Neural cell (in vitro differentiated cells): ENCODE results near the gene GALNT12. TPM values are rescaled to one million over a fixed set of nuclear protein-coding genes. Genes with fewer than 3 reads are reported as not detected.

ENCODE experiments used
- H2AFZ ChIP-seq: fragments of 200-600, 300-800 bp; sonication (generic), shearing (Covaris generic); 2 replicates; pipeline ENCODE4 v1.6.0; 2014; ENCODE audit warnings: low read depth, mild to moderate bottlenecking, antibody characterized with exemption, low read length, moderate library complexity
- H3F3A ChIP-seq: fragments of 200-600 bp; shearing (Covaris generic); 2 replicates; pipeline ENCODE4 v1.6.1; 2016; ENCODE audit warnings: mild to moderate bottlenecking, moderate library complexity, mixed read lengths, antibody characterized with exemption, low read length; ENCODE audit not compliant: insufficient read depth, poor library complexity, severe bottlenecking
- H3K27ac ChIP-seq: fragments of 200-600, 300-800 bp; sonication (generic), shearing (Covaris generic); 2 replicates; pipeline ENCODE4 v1.5.1; 2014; ENCODE audit warnings: mild to moderate bottlenecking, low read length, moderate library complexity
- H3K27me3 ChIP-seq: fragments of 300-800, 200-600 bp; sonication (generic), shearing (Covaris generic); 2 replicates; pipeline ENCODE4 v1.6.0; 2014; ENCODE audit warnings: mild to moderate bottlenecking, low read depth, low read length, moderate library complexity; ENCODE audit not compliant: insufficient read depth
- H3K36me3 ChIP-seq: fragments of 300-800, 200-600 bp; sonication (generic), shearing (Covaris generic); 2 replicates; pipeline ENCODE4 v1.5.1; 2014; ENCODE audit warnings: mild to moderate bottlenecking, antibody characterized with exemption, low read length, moderate library complexity; ENCODE audit not compliant: insufficient read depth
- H3K4me2 ChIP-seq: fragments of 300-800, 200-600 bp; sonication (generic), shearing (Covaris generic); 2 replicates; pipeline ENCODE4 v1.6.0; 2014; ENCODE audit warnings: mild to moderate bottlenecking, low read length
- H3K4me3 ChIP-seq: fragments of 300-800, 200-600 bp; sonication (generic), shearing (Covaris generic); 2 replicates; pipeline ENCODE4 v1.5.1; 2014; ENCODE audit warnings: mild to moderate bottlenecking, low read length, moderate library complexity
- H3K79me2 ChIP-seq: fragments of 200-600 bp; shearing (Covaris generic); replicated peaks from 2 replicates; pipeline ENCODE4 v1.6.0; 2014; ENCODE audit warnings: mild to moderate bottlenecking, low read length, moderate library complexity; ENCODE audit not compliant: insufficient read depth
- H3K9ac ChIP-seq: fragments of 300-800, 200-600 bp; sonication (generic), shearing (Covaris generic); 2 replicates; pipeline ENCODE4 v1.6.1; 2016; ENCODE audit warnings: mild to moderate bottlenecking, low read length, mixed read lengths
- H3K9me2 ChIP-seq: fragments of 200-600 bp; shearing (Covaris generic); 2 replicates; pipeline ENCODE4 v1.6.1; 2016; ENCODE audit warnings: mild to moderate bottlenecking, low read length, mixed read lengths; ENCODE audit not compliant: insufficient read depth
- H3K9me3 ChIP-seq: fragments of 200-600, 300-800 bp; sonication (generic), shearing (Covaris generic); 2 replicates; pipeline ENCODE4 v1.6.1; 2016; ENCODE audit warnings: mild to moderate bottlenecking, mixed run types, low read length, moderate library complexity, mixed read lengths
- H4K20me1 ChIP-seq: fragments of 200-600 bp; shearing (Covaris generic); 2 replicates; pipeline ENCODE4 v1.6.1; 2016; ENCODE audit warnings: mild to moderate bottlenecking, mixed run types; ENCODE audit not compliant: insufficient read depth
- EZH2 ChIP-seq: fragments of 200-600, 300-800 bp; shearing (Covaris generic), sonication (generic); IDR thresholded peaks from 2 replicates; pipeline ENCODE4 v1.6.1; 2014; ENCODE audit warnings: antibody characterized with exemption, low read length, borderline replicate concordance, mild to moderate bottlenecking; ENCODE audit not compliant: insufficient read depth, poor library complexity, severe bottlenecking
- MXI1 ChIP-seq: fragments of 450-650 bp; conservative IDR thresholded peaks from 2 replicates; pipeline ENCODE4 v1.6.1; 2014; ENCODE audit warnings: antibody characterized with exemption, mild to moderate bottlenecking; ENCODE audit not compliant: poor library complexity, severe bottlenecking
- POLR2AphosphoS5 ChIP-seq: IDR thresholded peaks from 2 replicates; pipeline ENCODE4 v1.6.1; 2012
- RAD21 ChIP-seq: fragments of 450-650 bp; conservative IDR thresholded peaks from 2 replicates; pipeline ENCODE4 v1.6.1; 2014; ENCODE audit warnings: antibody characterized with exemption, mild to moderate bottlenecking, moderate library complexity
- SMC3 ChIP-seq: fragments of 450-650 bp; conservative IDR thresholded peaks from 2 replicates; pipeline ENCODE4 v1.6.1; 2014; ENCODE audit warnings: antibody characterized with exemption, mild to moderate bottlenecking, moderate library complexity; ENCODE audit not compliant: poor library complexity
- TAF1 ChIP-seq: IDR thresholded peaks from 2 replicates; pipeline ENCODE4 v1.6.1; 2012; ENCODE audit warnings: low read depth
- polyA plus RNA-seq: library from polyadenylated mRNA; depleted of rRNA; stranded (reverse); fragments of >200 nt; gene quantifications from 2 replicates; pipeline ENCODE4 v1.2.3, GENCODE V29; 2014
- TF ChIP-seq, protein P1 (sequence below): fragments of 450-650 bp; IDR thresholded peaks from 2 replicates; pipeline ENCODE4 v1.5.1; 2014; ENCODE audit warnings: antibody characterized with exemption, mild to moderate bottlenecking, moderate library complexity; ENCODE audit not compliant: poor library complexity, severe bottlenecking
- TF ChIP-seq, protein P2 (sequence below): IDR thresholded peaks from 2 replicates; pipeline ENCODE4 v1.6.1; 2012; ENCODE audit warnings: borderline replicate concordance

The GALNT12 gene
- polyA plus RNA-seq, 1 donor from 2014 or later, result 8.4 TPM

DNA sequence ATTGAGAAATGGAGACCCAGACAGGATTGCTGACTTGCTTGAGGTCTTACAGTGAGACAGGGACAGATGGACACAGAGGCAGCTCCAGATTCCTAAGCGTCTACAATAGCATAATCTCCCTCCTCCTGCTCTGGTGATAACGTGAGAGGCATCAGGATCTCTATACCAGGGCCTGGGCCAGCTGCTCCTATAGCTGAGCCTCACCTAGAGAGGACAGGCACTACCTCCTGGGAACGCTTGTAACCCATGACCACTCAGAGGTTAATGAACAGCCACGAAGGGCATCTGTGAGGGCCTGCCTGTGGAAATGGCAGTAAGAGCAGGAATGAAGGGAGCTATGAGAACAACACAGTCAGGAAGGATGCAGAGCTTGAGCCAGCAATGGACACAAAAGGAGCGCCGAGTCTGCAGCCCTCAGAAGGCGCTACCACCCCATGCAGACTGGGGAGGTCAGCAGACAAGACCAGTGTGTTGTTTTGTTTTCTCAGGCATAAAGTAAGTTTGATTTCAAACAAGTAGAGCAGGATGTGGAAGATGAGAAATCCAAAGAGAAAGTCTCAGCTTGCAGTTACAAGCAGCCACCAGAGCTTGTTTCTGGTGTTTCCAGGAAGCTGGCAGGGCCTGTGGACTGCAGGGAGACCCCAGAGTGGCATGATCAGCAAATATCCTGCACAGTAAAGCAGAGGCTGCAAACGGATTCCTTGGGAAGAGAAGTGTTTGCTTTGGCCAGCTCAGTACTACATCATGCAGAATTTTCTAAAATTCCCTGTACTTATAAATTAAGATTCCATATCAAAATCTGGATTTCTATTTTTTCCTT, 28.5 kb upstream of the GALNT12 start:
- Histone ChIP-seq H3K9me3 (no peaks in the 10 kb centered on the region), H3K79me2 (no peaks in the 10 kb centered on the region), H4K20me1 (no peaks in the 10 kb centered on the region), H3K27ac (no peak overlapping the region), H3K4me3 (no peak overlapping the region), H3K9ac (no peak overlapping the region), H2AFZ (no peak overlapping the region), H3F3A (no peaks in the 10 kb centered on the region), H3K4me2 (no peak overlapping the region), H3K27me3 (no peaks in the 10 kb centered on the region), H3K9me2 (no peaks in the 10 kb centered on the region), H3K36me3 (no peaks in the 10 kb centered on the region)
- TF ChIP-seq RAD21 (no peak), TAF1 (no peak), POLR2AphosphoS5 (no peak), SMC3 (no peak), EZH2 (no peak)
- TF ChIP-seq, protein P1, sequence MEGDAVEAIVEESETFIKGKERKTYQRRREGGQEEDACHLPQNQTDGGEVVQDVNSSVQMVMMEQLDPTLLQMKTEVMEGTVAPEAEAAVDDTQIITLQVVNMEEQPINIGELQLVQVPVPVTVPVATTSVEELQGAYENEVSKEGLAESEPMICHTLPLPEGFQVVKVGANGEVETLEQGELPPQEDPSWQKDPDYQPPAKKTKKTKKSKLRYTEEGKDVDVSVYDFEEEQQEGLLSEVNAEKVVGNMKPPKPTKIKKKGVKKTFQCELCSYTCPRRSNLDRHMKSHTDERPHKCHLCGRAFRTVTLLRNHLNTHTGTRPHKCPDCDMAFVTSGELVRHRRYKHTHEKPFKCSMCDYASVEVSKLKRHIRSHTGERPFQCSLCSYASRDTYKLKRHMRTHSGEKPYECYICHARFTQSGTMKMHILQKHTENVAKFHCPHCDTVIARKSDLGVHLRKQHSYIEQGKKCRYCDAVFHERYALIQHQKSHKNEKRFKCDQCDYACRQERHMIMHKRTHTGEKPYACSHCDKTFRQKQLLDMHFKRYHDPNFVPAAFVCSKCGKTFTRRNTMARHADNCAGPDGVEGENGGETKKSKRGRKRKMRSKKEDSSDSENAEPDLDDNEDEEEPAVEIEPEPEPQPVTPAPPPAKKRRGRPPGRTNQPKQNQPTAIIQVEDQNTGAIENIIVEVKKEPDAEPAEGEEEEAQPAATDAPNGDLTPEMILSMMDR, result no peak
- TF ChIP-seq, protein P2, sequence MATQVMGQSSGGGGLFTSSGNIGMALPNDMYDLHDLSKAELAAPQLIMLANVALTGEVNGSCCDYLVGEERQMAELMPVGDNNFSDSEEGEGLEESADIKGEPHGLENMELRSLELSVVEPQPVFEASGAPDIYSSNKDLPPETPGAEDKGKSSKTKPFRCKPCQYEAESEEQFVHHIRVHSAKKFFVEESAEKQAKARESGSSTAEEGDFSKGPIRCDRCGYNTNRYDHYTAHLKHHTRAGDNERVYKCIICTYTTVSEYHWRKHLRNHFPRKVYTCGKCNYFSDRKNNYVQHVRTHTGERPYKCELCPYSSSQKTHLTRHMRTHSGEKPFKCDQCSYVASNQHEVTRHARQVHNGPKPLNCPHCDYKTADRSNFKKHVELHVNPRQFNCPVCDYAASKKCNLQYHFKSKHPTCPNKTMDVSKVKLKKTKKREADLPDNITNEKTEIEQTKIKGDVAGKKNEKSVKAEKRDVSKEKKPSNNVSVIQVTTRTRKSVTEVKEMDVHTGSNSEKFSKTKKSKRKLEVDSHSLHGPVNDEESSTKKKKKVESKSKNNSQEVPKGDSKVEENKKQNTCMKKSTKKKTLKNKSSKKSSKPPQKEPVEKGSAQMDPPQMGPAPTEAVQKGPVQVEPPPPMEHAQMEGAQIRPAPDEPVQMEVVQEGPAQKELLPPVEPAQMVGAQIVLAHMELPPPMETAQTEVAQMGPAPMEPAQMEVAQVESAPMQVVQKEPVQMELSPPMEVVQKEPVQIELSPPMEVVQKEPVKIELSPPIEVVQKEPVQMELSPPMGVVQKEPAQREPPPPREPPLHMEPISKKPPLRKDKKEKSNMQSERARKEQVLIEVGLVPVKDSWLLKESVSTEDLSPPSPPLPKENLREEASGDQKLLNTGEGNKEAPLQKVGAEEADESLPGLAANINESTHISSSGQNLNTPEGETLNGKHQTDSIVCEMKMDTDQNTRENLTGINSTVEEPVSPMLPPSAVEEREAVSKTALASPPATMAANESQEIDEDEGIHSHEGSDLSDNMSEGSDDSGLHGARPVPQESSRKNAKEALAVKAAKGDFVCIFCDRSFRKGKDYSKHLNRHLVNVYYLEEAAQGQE, result no peak

DNA sequence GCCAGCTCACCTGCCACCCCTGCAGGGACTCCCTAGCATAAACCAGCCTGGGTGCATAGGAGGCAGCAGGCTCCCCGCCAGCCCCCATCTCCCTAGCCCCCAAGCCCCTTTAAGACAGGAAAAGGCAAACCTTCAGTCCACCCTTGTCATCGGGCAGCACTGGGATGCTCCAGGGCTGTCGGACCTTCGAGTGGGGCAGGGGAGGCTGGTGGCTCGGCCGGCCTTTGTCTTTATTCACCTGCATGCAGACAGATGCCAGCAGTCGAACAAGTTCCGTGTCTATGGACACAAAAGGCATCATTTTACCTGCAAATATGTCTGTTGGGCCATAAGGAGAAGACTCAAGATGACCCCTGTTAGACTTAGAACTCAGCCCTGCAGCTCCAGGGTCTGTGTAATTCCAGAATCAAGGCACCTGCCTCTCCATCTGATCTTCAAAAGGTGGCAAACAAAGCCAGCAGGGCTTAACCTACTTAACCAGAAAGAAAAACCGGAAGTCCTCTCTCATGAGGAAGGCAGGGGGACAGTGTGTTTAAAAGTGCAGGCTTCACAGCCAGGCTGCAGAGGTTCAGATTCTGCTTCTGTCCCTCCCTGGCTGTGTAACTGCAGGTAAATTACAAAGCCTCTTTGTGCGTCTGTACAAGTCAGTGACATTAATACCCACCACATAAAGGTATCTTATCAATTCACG, 27.3 kb upstream of the GALNT12 start:
- Histone ChIP-seq H3K27ac (no peak overlapping the region), H3K4me3 (no peak overlapping the region), H3K27me3 (no peaks in the 10 kb centered on the region), H3K79me2 (no peaks in the 10 kb centered on the region), H3F3A (no peaks in the 10 kb centered on the region), H3K4me2 (no peak overlapping the region), H3K9ac (no peak overlapping the region), H3K36me3 (no peaks in the 10 kb centered on the region), H3K9me3 (no peaks in the 10 kb centered on the region), H2AFZ (no peak overlapping the region), H3K9me2 (no peaks in the 10 kb centered on the region), H4K20me1 (no peaks in the 10 kb centered on the region)
- TF ChIP-seq MXI1 (no peak), TAF1 (no peak), EZH2 (no peak)
- TF ChIP-seq, protein P1, result no peak
